Naive thymus-derived CD4-positive, alpha-beta T cell (primary cell): ENCODE measurements around the gene SLC2A4. TPM values are rescaled to one million over a fixed set of nuclear protein-coding genes. Genes with fewer than 3 reads are reported as not detected.
"Not testable (repeated sequence)": the region's sequence is repeated elsewhere in the genome, so short reads cannot be mapped to it uniquely, and the experiment has no call there.

Experiments used
- ATAC-seq: fragments of 150-1000 bp; cut with Tn5 transposase; 2 replicates; pipeline ENCODE4 v1.10.0; 2021; ENCODE audit warnings: mild to moderate bottlenecking, moderate library complexity
- CTCF ChIA-PET: fragments of 350-600 bp; sonication (Branson Sonifier 250); formaldehyde crosslinking; loops from one replicate; lab custom pipeline; 2021; ENCODE audit warnings: antibody characterized with exemption; lab: Charles Lee
- POLR2A ChIA-PET: fragments of 350-600 bp; sonication (Branson Sonifier 250); formaldehyde crosslinking; loops from one replicate; lab custom pipeline; 2021; ENCODE audit warnings: antibody characterized with exemption, inconsistent platforms; lab: Charles Lee
- DNase-seq, 9 donors: peaks; one replicate each; pipeline versions ENCODE4 v3.0.0 to v3.0.0-alpha.2; 2020 to 2022; ENCODE audit warnings: mixed read lengths in 1 of 9
- H3K27ac ChIP-seq: one replicate; pipeline ENCODE4 v1.7.0; 2013; ENCODE audit warnings: mild to moderate bottlenecking, low read depth, low read length, moderate library complexity
- H3K27me3 ChIP-seq, 2 donors: one replicate each; pipeline ENCODE4 v1.7.0; 2013; ENCODE audit warnings: low read length in 2 of 2, mild to moderate bottlenecking in 2 of 2, moderate library complexity in 2 of 2; ENCODE audit not compliant: control insufficient read depth in 2 of 2, insufficient read depth in 2 of 2
- H3K36me3 ChIP-seq, 3 experiments: 1 replicate in 2 of 3; 2 replicates in 1 of 3; pipeline ENCODE4 v1.7.0; 2013; ENCODE audit warnings: low read length in 3 of 3, mild to moderate bottlenecking in 3 of 3, moderate library complexity in 1 of 3; ENCODE audit not compliant: insufficient read depth in 3 of 3, control insufficient read depth in 2 of 3
- H3K4me1 ChIP-seq, 2 donors: one replicate each; pipeline ENCODE4 v1.7.0; 2013; ENCODE audit warnings: low read length in 2 of 2, mild to moderate bottlenecking in 2 of 2, moderate library complexity in 1 of 2; ENCODE audit not compliant: control insufficient read depth in 2 of 2, insufficient read depth in 2 of 2
- H3K4me3 ChIP-seq: 2 replicates; pipeline ENCODE4 v1.7.0; 2013; ENCODE audit warnings: mild to moderate bottlenecking, low read length
- H3K9me3 ChIP-seq, 3 experiments: 1 replicate in 2 of 3; 2 replicates in 1 of 3; pipeline ENCODE4 v1.7.0; 2013; ENCODE audit warnings: low read length in 3 of 3; ENCODE audit not compliant: control insufficient read depth in 2 of 3
- H3K27ac Mint-ChIP-seq, 9 donors: one replicate each; pipeline ENCODE4 v1.8.0; 2020 to 2022; ENCODE audit warnings: mixed read lengths in 9 of 9, mild to moderate bottlenecking in 8 of 9, moderate library complexity in 5 of 9, inconsistent platforms in 2 of 9
- H3K27me3 Mint-ChIP-seq, 5 donors: one replicate each; pipeline ENCODE4 v1.8.0; 2021 to 2022; ENCODE audit warnings: mixed read lengths in 5 of 5, mild to moderate bottlenecking in 1 of 5
- H3K36me3 Mint-ChIP-seq, 5 donors: one replicate each; pipeline ENCODE4 v1.8.0; 2020 to 2022; ENCODE audit warnings: mixed read lengths in 5 of 5, mild to moderate bottlenecking in 3 of 5, inconsistent platforms in 1 of 5
- H3K4me1 Mint-ChIP-seq, 7 donors: one replicate each; pipeline ENCODE4 v1.8.0; 2020 to 2022; ENCODE audit warnings: mixed read lengths in 7 of 7, mild to moderate bottlenecking in 3 of 7, inconsistent platforms in 1 of 7
- H3K4me3 Mint-ChIP-seq, 10 donors: one replicate each; pipeline ENCODE4 v1.8.0; 2020 to 2022; ENCODE audit warnings: mild to moderate bottlenecking in 10 of 10, mixed read lengths in 10 of 10, moderate library complexity in 6 of 10, inconsistent platforms in 2 of 10
- H3K9me3 Mint-ChIP-seq, 11 donors: one replicate each; pipeline ENCODE4 v1.8.0; 2020 to 2022; ENCODE audit warnings: mixed read lengths in 11 of 11, mild to moderate bottlenecking in 4 of 11, inconsistent platforms in 1 of 11, moderate library complexity in 1 of 11
- intact Hi-C, 2 donors: fragments of 100-400 bp; cut with micrococcal nuclease; formaldehyde crosslinking; loops; one replicate each; pipeline ENCODE4 v1.15.1; 2023
- polyA plus RNA-seq, 2 donors: library from polyadenylated mRNA; unstranded; fragments of 300-500 nt; fragmentation: Illumina TruSeq; gene quantifications; one replicate each; pipeline ENCODE4 v1.2.3, GENCODE V29; 2021
- total RNA-seq, 6 experiments: library from RNA in 5 of 6; stranded (reverse) in 5 of 6; gene quantifications; 1 replicate in 5 of 6; 2 replicates in 1 of 6; pipeline ENCODE4 v1.2.3 and lab custom pipeline; 2021 to 2026

SLC2A4 gene
- total and polyA plus RNA-seq, 7 experiments from 2014 or later: not detected

DNA sequence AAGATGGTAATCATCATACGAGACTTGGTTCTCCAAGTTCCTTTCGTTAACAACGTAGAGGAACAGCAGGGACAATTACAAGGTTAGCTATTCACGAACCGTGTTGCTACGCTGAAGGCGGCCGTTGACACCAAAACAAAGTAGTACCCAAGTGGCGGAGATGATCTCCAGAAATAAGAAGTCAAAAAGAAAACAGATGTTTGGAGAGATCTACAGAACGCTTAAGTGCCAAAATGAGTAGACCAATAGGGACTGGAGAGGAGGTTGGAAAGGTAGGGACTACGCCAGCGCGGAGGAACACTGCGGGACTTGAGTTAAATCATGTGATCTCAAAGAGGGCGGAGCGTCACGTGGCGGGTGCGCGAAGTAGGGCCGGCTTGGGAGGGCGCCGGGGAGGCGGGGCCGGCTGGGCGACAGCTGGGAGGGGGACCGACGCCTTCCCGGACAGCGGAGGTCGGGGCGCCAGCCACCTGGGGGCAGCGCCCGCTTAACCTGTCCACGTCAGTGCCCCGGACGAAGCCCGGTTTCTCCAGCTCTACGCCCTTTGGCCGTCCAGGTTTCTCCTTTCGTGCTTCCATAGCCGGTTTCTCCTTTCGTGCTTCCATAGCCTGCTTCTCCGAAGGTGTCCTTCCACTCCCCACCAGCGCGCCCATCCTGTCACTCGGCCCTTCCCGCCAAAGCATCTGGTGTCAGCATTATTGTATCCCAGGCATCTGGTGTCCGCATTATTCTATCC lies 38.6 kb upstream of the SLC2A4 start:
- peaks cover 23 to 46% (median 36%) of the 10 kb centered on the region in 7 donors for H3K4me1 Mint-ChIP-seq
- H3K4me3 Mint-ChIP-seq: peak overlapping the region; percentile 88 to 98 (median 96)
- ATAC-seq (peak; percentile 66), DNase-seq (peak; percentile 85 to 96 (median 94))
- Histone ChIP-seq H3K27ac (peak overlapping the region; percentile 92), H3K9me3 (no peaks in the 10 kb centered on the region), H3K4me3 (peak overlapping the region; percentile 100), H3K27me3 (no peaks in the 10 kb centered on the region), H3K4me1 (peaks cover 22 to 28% of the 10 kb centered on the region in 2 donors), H3K36me3 (peaks cover 13 to 45% (median 21%) of the 10 kb centered on the region in 3 experiments)
- POLR2A ChIA-PET: interaction anchor here (0.6 to 14.4 kb wide), 17 partner anchors 7 to 1774 kb away, joined by 3 to 265 read pairs (median 4); partner anchors contain the start of genes ACADVL, ACAP1, CTDNEP1 and DHX33
- H3K9me3 Mint-ChIP-seq: peaks cover 0 to 9% (median 0%) of the 10 kb centered on the region in 11 donors
- H3K36me3 Mint-ChIP-seq: peaks cover 5 to 31% (median 19%) of the 10 kb centered on the region in 5 donors
- peaks cover 0 to 5% (median 0%) of the 10 kb centered on the region in 5 donors for H3K27me3 Mint-ChIP-seq
- CTCF ChIA-PET: interaction anchor here (0.7 to 1.8 kb wide), 4 partner anchors 9 to 191 kb away, joined by 3 to 6 read pairs (median 4); partner anchors contain the start of genes ACADVL, CTDNEP1, DLG4 and ELP5
- intact Hi-C loops: loop anchor here (2.0 to 5.0 kb wide), 3 partner anchors 208 to 591 kb away; partner anchors contain the start of genes C17orf100 (in 1 of the 2) and MED31 (in 1 of the 2)
- peak overlapping the region; percentile 96 to 100 (median 98) for H3K27ac Mint-ChIP-seq

DNA sequence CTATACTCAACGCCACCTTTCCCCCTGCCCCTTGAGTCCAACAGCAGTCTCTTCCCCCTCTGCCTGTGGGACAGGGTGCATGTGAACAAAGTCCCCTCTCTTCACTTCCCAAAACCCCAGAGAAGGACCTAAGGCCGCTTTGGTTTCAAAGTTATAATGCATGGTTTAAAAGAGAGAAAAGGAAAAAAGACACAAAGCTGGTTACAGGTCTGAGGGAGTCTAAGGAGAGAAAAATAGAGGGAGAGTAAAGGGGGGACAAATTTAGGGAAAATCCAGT lies 38.1 kb upstream of the SLC2A4 start:
- Mint-ChIP-seq H3K36me3 (peaks cover 5 to 31% (median 19%) of the 10 kb centered on the region in 5 donors), H3K4me3 (peak overlapping the region; percentile 80 to 97 (median 92))
- intact Hi-C loops: loop anchor here (2.0 to 5.0 kb wide), 3 partner anchors 209 to 591 kb away; partner anchors contain the start of genes C17orf100 (in 1 of the 2) and MED31 (in 1 of the 2)

DNA sequence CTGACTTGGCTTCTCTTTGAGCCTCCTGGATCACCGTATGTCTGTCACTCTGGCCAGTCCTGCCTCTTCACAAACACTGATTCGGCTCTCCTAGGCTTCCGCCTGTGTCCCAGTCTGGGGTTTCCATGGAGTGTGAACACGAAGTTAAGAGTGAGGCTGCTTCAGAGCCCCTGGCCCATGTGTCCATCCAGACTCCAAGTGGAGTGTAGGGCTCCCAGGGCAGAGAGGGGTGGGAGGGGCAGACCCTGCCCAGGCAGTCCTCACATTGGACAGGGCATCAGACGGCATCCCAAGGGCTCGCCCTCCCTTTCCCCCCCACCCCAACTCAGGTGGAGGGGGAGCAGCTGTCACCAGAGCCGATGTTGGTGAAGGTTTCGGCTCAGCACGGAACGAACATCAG lies 37.7 kb upstream of the SLC2A4 start:
- CTCF ChIA-PET: not testable (repeated sequence)
- peaks cover 5 to 31% (median 19%) of the 10 kb centered on the region in 5 donors for H3K36me3 Mint-ChIP-seq
- peak overlapping the region in 8 of 9 donors; percentile 31 to 100 (median 96) for H3K27ac Mint-ChIP-seq

More for the DNA sequence above, 38.1 kb upstream of the SLC2A4 start:
- H3K27ac Mint-ChIP-seq: peak overlapping the region; percentile 71 to 100 (median 96)
- peaks cover 23 to 47% (median 37%) of the 10 kb centered on the region in 7 donors for H3K4me1 Mint-ChIP-seq
- Histone ChIP-seq H3K36me3 (peaks cover 13 to 45% (median 21%) of the 10 kb centered on the region in 3 experiments), H3K4me1 (peaks cover 22 to 28% of the 10 kb centered on the region in 2 donors), H3K4me3 (peak overlapping the region; percentile 100), H3K9me3 (no peaks in the 10 kb centered on the region), H3K27me3 (no peaks in the 10 kb centered on the region), H3K27ac (peak overlapping the region; percentile 92)
- peaks cover 0 to 5% (median 0%) of the 10 kb centered on the region in 5 donors for H3K27me3 Mint-ChIP-seq
- POLR2A ChIA-PET: interaction anchor here (1.0 to 14.4 kb wide), 8 partner anchors 7 to 208 kb away, joined by 3 to 265 read pairs (median 6); partner anchors contain the start of genes ACADVL, ACAP1, CTDNEP1 and DLG4
- DNase-seq: no peak
- CTCF ChIA-PET: no interaction called here
- no peak for ATAC-seq
- H3K9me3 Mint-ChIP-seq: peaks cover 0 to 9% (median 0%) of the 10 kb centered on the region in 11 donors

DNA sequence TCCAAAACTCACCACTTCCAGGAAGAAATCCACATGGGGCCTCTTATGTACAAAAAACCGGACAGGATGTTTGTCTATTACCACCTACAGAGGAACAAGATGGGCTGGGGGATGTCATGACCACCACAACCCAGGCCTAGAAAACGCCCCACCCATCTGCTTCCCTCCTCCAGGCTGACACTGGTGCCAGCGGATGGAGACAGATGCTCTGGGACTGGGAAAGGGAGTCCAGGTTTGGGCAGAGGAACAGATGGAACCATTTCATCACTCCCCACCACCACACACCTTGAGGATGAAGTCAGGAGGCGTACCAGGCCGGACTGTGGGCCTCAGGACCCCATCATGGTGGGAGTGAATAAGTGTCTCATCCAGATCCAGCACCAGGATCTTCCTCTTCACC lies 34.7 kb upstream of the SLC2A4 start:
- Mint-ChIP-seq H3K27me3 (peaks cover 0 to 6% (median 0%) of the 10 kb centered on the region in 5 donors), H3K36me3 (peaks cover 5 to 21% (median 10%) of the 10 kb centered on the region in 5 donors), H3K4me3 (no peak overlapping the region), H3K9me3 (peaks cover 0 to 6% (median 0%) of the 10 kb centered on the region in 11 donors), H3K27ac (peak overlapping the region in 5 of 9 donors; percentile 0 to 71 (median 20)), H3K4me1 (peaks cover 22 to 51% (median 38%) of the 10 kb centered on the region in 7 donors)
- H3K27me3 ChIP-seq: no peaks in the 10 kb centered on the region
- peak overlapping the region; percentile 20 for H3K27ac ChIP-seq
- DNase-seq (peak in 1 of 9 donors; percentile 3), ATAC-seq (no peak)
- ChIA-PET POLR2A (interaction anchor here (0.6 to 2.5 kb wide), 3 partner anchors 13 to 32 kb away, joined by 3 to 6 read pairs (median 6); partner anchors contain the start of gene DVL2), CTCF (interaction anchor here (2.2 kb wide), 1 partner anchor 23 kb away, joined by 6 read pairs; no protein-coding TSS in a partner anchor)
- H3K4me3 ChIP-seq: no peak overlapping the region
- no peaks in the 10 kb centered on the region for H3K9me3 ChIP-seq
- H3K36me3 ChIP-seq: peaks cover 8 to 35% (median 14%) of the 10 kb centered on the region in 3 experiments
- intact Hi-C loops: no loop called here
- peaks cover 15 to 28% of the 10 kb centered on the region in 2 donors for H3K4me1 ChIP-seq

More for the DNA sequence above, 37.7 kb upstream of the SLC2A4 start:
- POLR2A ChIA-PET: interaction anchor here (1.8 to 6.3 kb wide), 2 partner anchors 6 to 208 kb away, joined by 5 to 78 read pairs; partner anchors contain the start of genes CTDNEP1, ELP5 and SLC16A13
- H3K27me3 ChIP-seq, H3K9me3 Mint-ChIP-seq, ATAC-seq, H3K27me3 Mint-ChIP-seq, H3K9me3 ChIP-seq, DNase-seq, H3K4me3 ChIP-seq: not testable (repeated sequence)
- intact Hi-C loops: loop anchor here (2.0 to 5.0 kb wide), 3 partner anchors 209 to 592 kb away; partner anchors contain the start of genes C17orf100 (in 1 of the 2) and MED31 (in 1 of the 2)
- Histone ChIP-seq H3K4me1 (peaks cover 22 to 31% of the 10 kb centered on the region in 2 donors), H3K27ac (peak overlapping the region; percentile 7), H3K36me3 (peaks cover 13 to 42% (median 21%) of the 10 kb centered on the region in 3 experiments)
- H3K4me3 Mint-ChIP-seq: peak overlapping the region in 5 of 10 donors; percentile 47 to 95 (median 91)
- peaks cover 24 to 52% (median 41%) of the 10 kb centered on the region in 7 donors for H3K4me1 Mint-ChIP-seq

DNA sequence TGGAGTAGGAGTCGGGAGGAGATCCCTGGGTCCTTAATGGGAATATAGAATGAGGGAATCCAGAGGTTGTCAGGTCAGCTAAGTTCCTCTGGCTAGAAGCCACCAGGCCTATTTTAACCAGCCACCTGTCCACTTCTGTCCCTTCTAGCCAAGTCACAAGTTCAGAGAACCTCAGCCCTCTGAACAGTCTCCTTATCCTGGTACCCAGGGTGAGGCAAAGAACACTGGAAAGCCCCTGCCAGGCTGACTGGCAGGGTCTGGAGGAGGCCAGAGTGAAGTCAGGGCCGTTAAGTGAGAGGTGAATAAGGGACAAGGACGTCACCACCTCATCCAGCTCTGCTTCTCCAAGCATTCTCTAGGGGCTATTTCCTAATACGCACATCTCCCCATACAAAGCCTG lies 32.7 kb upstream of the SLC2A4 start:
- Mint-ChIP-seq H3K27me3 (peaks cover 0 to 4% (median 0%) of the 10 kb centered on the region in 5 donors), H3K27ac (peak overlapping the region in 6 of 9 donors; percentile 1 to 95 (median 66)), H3K4me3 (peak overlapping the region in 7 of 10 donors; percentile 39 to 97 (median 89)), H3K4me1 (peaks cover 28 to 50% (median 38%) of the 10 kb centered on the region in 7 donors), H3K9me3 (no peaks in the 10 kb centered on the region), H3K36me3 (peaks cover 5 to 18% (median 10%) of the 10 kb centered on the region in 5 donors)
- H3K36me3 ChIP-seq: peaks cover 8 to 33% (median 14%) of the 10 kb centered on the region in 3 experiments
- POLR2A ChIA-PET: interaction anchor here (1.0 to 3.8 kb wide), 3 partner anchors 8 to 237 kb away, joined by 3 to 78 read pairs (median 7); partner anchors contain the start of genes DVL2, GABARAP and PHF23
- H3K4me1 ChIP-seq: peaks cover 22 to 32% of the 10 kb centered on the region in 2 donors
- intact Hi-C loops: no loop called here
- CTCF ChIA-PET: interaction anchor here (1.0 kb wide), 1 partner anchor 203 kb away, joined by 3 read pairs; no protein-coding TSS in a partner anchor
- peak in 1 of 9 donors; percentile 3 for DNase-seq
- no peak for ATAC-seq
- no peaks in the 10 kb centered on the region for H3K9me3 ChIP-seq
- no peak overlapping the region for H3K4me3 ChIP-seq
- H3K27me3 ChIP-seq: no peaks in the 10 kb centered on the region
- H3K27ac ChIP-seq: peak overlapping the region; percentile 94
